ENCODE measurements around the gene HHATL. TPM values are rescaled to one million over a fixed set of nuclear protein-coding genes. Genes with fewer than 3 reads are reported as not detected.

Gene HHATL
- total and polyA plus RNA-seq, 2 of the 8 experiments (the other 6 are each of a cell fraction or from before 2014, with no cell fraction given) = 0.18 TPM; not detected in 1

- TF ChIP-seq CHD7 (IDR thresholded peaks at IDR 0.05; ENCODE audit: insufficient replicate concordance, low read length) (no peak), SP2 (IDR thresholded peaks at IDR 0.05; ENCODE audit: low read length) (no peak)
Measured at GRCh38 chr3:42659451-42660130, 43.0 kb downstream of the HHATL start (continued).
